Ishikawa (cell line): ENCODE data around the gene UBAC2.
A peak's percentile ranks its signal among the peaks of the same experiment; 100 is the strongest.

Experiments
- CEBPB ChIP-seq: IDR thresholded peaks from 2 replicates; pipeline ENCODE4 v1.6.1; 2012
- CREB1 ChIP-seq: IDR thresholded peaks from 2 replicates; pipeline ENCODE4 v1.6.1; 2012; ENCODE audit warnings: low read depth
- EGR1 ChIP-seq: IDR thresholded peaks from 2 replicates; pipeline ENCODE4 v1.6.1; 2012
- EP300 ChIP-seq: IDR thresholded peaks from 2 replicates; pipeline ENCODE4 v1.6.1; 2012; ENCODE audit warnings: borderline replicate concordance
- FOXM1 ChIP-seq: IDR thresholded peaks from 2 replicates; pipeline ENCODE4 v1.6.1; 2012; ENCODE audit warnings: low read depth, borderline replicate concordance
- NFIC ChIP-seq: IDR thresholded peaks from 2 replicates; pipeline ENCODE4 v1.6.1; 2012
- RAD21 ChIP-seq: IDR thresholded peaks from 2 replicates; pipeline ENCODE4 v1.6.1; 2012; ENCODE audit warnings: low read depth
- TAF1 ChIP-seq: IDR thresholded peaks from 2 replicates; pipeline ENCODE4 v1.6.1; 2012; ENCODE audit warnings: low read depth, mild to moderate bottlenecking
- TCF12 ChIP-seq: IDR thresholded peaks from 2 replicates; pipeline ENCODE4 v1.6.1; 2012; ENCODE audit warnings: low read depth
- TEAD4 ChIP-seq: IDR thresholded peaks from 2 replicates; pipeline ENCODE4 v1.6.1; 2012
- YY1 ChIP-seq: IDR thresholded peaks from 2 replicates; pipeline ENCODE4 v1.6.1; 2012; ENCODE audit warnings: low read depth
- ZBTB7A ChIP-seq: IDR thresholded peaks from 2 replicates; pipeline ENCODE4 v1.6.1; 2012; ENCODE audit warnings: low read depth
- TF ChIP-seq, protein P1 (sequence below): IDR thresholded peaks from 2 replicates; pipeline ENCODE4 v1.6.1; 2012
- TF ChIP-seq, protein P2 (sequence below): IDR thresholded peaks from 2 replicates; pipeline ENCODE4 v1.6.1; 2012; ENCODE audit warnings: low read depth, mild to moderate bottlenecking
- TF ChIP-seq, protein P3 (sequence below): IDR thresholded peaks from 2 replicates; pipeline ENCODE4 v1.6.1; 2012

UBAC2 gene

DNA sequence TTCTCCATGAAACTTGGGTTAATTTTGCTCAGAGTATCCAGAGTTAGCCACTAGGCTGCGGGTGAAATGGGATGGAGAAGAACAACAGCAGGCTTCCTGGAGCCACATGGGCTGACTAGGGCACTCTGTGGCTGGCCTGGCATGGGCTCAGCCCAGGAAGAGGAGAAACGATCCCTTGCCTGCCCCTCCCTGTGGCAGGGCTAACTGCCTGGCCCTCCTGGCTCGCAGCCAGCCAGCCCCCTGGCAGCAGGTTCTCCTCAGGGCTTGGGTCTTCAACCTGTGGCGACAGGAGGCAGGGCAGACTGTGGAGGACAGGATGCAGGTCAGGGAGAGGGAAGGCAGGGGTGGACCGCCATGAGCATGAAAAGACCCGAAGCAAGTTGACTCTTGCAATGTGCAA is 185.3 kb downstream of the UBAC2 start:
- TF ChIP-seq EGR1 (no peak), YY1 (no peak), TEAD4 (no peak), ZBTB7A (no peak), TCF12 (no peak), CEBPB (no peak)
- TF ChIP-seq, protein P1, sequence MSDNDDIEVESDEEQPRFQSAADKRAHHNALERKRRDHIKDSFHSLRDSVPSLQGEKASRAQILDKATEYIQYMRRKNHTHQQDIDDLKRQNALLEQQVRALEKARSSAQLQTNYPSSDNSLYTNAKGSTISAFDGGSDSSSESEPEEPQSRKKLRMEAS, result no peak
- TF ChIP-seq, protein P2, sequence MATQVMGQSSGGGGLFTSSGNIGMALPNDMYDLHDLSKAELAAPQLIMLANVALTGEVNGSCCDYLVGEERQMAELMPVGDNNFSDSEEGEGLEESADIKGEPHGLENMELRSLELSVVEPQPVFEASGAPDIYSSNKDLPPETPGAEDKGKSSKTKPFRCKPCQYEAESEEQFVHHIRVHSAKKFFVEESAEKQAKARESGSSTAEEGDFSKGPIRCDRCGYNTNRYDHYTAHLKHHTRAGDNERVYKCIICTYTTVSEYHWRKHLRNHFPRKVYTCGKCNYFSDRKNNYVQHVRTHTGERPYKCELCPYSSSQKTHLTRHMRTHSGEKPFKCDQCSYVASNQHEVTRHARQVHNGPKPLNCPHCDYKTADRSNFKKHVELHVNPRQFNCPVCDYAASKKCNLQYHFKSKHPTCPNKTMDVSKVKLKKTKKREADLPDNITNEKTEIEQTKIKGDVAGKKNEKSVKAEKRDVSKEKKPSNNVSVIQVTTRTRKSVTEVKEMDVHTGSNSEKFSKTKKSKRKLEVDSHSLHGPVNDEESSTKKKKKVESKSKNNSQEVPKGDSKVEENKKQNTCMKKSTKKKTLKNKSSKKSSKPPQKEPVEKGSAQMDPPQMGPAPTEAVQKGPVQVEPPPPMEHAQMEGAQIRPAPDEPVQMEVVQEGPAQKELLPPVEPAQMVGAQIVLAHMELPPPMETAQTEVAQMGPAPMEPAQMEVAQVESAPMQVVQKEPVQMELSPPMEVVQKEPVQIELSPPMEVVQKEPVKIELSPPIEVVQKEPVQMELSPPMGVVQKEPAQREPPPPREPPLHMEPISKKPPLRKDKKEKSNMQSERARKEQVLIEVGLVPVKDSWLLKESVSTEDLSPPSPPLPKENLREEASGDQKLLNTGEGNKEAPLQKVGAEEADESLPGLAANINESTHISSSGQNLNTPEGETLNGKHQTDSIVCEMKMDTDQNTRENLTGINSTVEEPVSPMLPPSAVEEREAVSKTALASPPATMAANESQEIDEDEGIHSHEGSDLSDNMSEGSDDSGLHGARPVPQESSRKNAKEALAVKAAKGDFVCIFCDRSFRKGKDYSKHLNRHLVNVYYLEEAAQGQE, result no peak

DNA sequence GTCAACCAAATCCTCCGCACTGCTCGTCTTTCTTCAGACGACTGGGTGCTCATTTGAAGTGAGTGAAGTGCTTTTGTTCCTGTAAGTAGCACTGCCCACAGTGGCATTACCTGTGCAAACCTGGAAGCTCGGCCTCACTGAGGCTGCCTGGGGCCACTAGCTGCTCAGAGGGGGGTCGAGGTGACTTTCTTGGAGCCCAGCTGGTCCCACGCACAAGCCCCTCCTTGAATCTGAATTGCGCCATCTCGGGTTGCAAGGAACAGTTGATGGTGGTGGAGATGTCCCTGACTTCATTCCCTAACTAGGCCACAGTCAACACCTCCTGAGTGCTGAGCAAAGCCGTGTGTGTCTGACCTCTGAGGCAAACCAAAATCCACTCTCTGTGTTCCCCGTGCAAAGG is 185.8 kb downstream of the UBAC2 start:
- TF ChIP-seq, protein P2, result no peak
- TF ChIP-seq YY1, result no peak
- no peak for TF ChIP-seq EP300
- TF ChIP-seq, protein P3, sequence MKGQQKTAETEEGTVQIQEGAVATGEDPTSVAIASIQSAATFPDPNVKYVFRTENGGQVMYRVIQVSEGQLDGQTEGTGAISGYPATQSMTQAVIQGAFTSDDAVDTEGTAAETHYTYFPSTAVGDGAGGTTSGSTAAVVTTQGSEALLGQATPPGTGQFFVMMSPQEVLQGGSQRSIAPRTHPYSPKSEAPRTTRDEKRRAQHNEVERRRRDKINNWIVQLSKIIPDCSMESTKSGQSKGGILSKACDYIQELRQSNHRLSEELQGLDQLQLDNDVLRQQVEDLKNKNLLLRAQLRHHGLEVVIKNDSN, result no peak
- no peak for TF ChIP-seq ZBTB7A
- TF ChIP-seq NFIC, result no peak
- TF ChIP-seq FOXM1, result no peak
- no peak for TF ChIP-seq RAD21
- no peak for TF ChIP-seq TAF1
- TF ChIP-seq, protein P1, result no peak
- TF ChIP-seq CEBPB, result no peak

DNA sequence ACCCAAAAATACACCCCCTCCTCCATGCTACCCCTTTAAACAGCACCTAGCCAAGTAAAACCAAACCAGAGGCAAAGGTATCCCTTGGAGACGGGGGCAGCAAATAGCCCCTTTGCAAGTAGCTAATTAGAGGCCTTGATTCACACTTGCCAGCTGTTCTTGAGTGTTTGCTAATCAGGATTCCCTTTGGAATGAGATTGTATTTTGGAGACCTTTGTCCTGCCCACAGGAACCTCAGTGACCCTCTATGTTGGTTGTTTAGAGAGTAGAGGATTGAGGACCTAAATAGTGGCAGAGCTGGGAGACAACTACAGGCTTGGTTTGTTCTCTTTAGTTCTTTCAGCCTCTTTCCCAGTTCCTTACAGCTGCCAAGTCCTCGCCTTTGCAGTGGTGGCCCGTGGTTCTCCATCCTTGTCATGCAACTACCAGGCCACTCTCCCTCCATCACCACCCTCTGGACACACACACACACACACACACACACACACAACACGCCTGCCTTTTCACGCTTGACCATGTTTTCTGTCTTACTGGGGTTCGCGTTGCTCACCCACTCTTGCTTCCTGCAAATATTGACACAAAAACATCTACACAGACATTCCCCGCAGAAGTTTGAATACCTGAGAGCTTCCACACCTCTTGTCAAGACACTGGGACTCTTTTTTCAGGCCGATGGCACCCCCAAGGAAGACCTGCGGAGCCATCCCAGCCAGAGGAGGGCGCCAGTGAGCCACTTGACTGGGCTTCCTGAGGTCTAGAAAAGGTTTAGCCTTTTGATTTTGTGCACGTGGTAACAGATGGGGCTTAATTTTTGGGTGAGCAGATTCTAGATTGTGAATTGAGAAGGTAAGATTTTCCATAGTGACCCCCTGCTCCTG is 186.5 kb downstream of the UBAC2 start:
- peak; percentile 70 for TF ChIP-seq RAD21
- no peak for TF ChIP-seq NFIC
- TF ChIP-seq EGR1, result no peak

DNA sequence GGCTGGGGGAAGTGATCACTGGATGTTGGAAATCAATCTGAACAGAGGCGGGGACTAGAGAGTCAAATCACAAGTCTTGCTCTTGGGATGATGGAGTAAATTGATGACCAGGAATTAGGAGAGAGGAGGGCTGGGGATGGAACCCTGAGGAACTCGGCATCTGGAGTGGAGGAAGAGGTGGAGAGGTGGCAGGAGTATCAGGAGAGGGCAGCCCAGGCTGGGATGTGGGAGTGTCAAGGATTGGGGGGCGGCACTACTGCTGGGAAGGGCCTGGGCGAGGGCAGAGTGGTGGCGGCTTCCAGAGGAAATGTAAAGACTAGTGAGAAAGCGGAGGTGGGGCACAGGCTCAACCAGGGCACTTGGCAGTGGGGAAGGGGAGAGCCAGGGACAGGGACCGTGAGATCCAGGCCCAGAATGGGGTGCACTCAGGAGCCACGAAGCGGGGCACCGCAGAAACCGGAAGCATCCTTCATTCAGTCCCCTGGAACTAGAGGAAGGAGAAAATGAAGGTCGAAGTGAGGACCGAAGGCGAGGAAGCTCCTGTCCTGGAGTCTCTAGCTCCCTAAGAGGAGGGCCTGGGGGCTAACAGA is 187.8 kb downstream of the UBAC2 start:
- TF ChIP-seq, protein P1, result no peak
- TF ChIP-seq ZBTB7A, result no peak
- TF ChIP-seq NFIC, result no peak
- no peak for TF ChIP-seq FOXM1
- no peak for TF ChIP-seq TCF12
- TF ChIP-seq TAF1, result no peak
- no peak for TF ChIP-seq EGR1

DNA sequence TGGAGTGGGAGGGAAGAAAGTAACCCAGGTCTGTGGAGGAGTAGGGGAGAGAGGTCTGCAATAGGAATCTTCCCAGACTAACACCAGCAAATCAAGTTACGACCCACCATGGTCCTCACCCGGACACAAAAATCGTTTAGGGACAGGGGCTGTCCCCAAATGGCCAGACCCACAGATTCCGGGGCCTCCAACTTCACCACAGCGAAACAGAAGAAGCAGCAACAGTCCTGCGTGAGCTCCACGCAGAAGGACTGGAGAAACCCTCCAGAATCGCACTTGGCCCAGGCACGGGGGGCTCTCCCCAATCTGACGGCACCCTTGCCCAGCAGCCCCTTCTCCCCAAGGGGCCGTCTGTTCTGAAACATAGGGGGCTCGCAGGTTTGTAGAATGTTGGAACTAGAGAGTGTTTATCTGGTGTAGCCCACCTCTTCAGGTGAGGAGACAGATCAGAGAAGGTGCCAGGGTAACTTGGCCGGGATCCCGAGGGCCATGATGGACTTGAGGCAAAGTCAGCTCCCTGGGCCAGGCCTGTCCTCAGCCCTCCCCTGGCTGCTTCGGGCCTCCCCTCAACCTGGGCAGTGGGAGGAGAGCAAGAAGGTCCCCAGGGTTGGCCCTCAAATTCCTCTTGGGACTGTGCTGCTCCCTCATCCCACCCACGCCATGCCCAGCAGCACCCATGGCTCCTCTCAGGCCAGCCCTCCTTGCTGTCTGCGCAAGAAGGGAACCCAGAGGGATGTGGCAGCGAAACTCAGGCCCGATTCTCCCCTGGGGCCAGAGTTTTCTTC is 189.1 kb downstream of the UBAC2 start:
- TF ChIP-seq CREB1, result no peak
- no peak for TF ChIP-seq YY1
- no peak for TF ChIP-seq EP300
- TF ChIP-seq, protein P2, result no peak
- TF ChIP-seq FOXM1, result no peak
- TF ChIP-seq TAF1, result no peak
- TF ChIP-seq EGR1, result no peak
